HepG2 (cell line): ENCODE results near the gene CYP2C8.

Source experiments
- EP300 ChIP-seq, 3 experiments: sonication (generic) in 1 of 3; formaldehyde crosslinking in 1 of 3; IDR thresholded peaks; 2 replicates each; pipeline versions ENCODE4 v1.5.1 to v1.6.1; 2011 to 2020; ENCODE audit warnings: low read depth in 2 of 3, low read length in 2 of 3, borderline replicate concordance in 1 of 3, improper control_type of control experiment in 1 of 3, mild to moderate bottlenecking in 1 of 3, missing genetic modification reagents in 1 of 3, moderate library complexity in 1 of 3
- GTF2F1 ChIP-seq: fragments of 150-350 bp; IDR thresholded peaks from 2 replicates; pipeline ENCODE4 v1.6.1; 2014; ENCODE audit warnings: low read length
- MTF2 ChIP-seq: sonication (generic); formaldehyde crosslinking; IDR thresholded peaks from 2 replicates; pipeline ENCODE4 v1.5.0; 2020; ENCODE audit warnings: missing genetic modification reagents, borderline replicate concordance
- ZNF274 ChIP-seq: sonication (generic); formaldehyde crosslinking; IDR thresholded peaks from 2 replicates; pipeline ENCODE4 v1.5.1; 2020; ENCODE audit warnings: mild to moderate bottlenecking, missing genetic modification reagents
- TF ChIP-seq, protein P1 (sequence below), 2 experiments: IDR thresholded peaks; 2 replicates each; pipeline ENCODE4 v1.6.1; 2011 to 2012; ENCODE audit warnings: low read length in 2 of 2, borderline replicate concordance in 1 of 2, low read depth in 1 of 2, mild to moderate bottlenecking in 1 of 2, moderate library complexity in 1 of 2
- TF ChIP-seq, protein P2 (sequence below): sonication (generic); formaldehyde crosslinking; IDR thresholded peaks from 2 replicates; pipeline ENCODE4 v1.5.1; 2020; ENCODE audit warnings: mild to moderate bottlenecking, missing genetic modification reagents, moderate library complexity

- no peak for TF ChIP-seq ZNF274 (CRISPR knock-in tag)
- TF ChIP-seq, protein P1, sequence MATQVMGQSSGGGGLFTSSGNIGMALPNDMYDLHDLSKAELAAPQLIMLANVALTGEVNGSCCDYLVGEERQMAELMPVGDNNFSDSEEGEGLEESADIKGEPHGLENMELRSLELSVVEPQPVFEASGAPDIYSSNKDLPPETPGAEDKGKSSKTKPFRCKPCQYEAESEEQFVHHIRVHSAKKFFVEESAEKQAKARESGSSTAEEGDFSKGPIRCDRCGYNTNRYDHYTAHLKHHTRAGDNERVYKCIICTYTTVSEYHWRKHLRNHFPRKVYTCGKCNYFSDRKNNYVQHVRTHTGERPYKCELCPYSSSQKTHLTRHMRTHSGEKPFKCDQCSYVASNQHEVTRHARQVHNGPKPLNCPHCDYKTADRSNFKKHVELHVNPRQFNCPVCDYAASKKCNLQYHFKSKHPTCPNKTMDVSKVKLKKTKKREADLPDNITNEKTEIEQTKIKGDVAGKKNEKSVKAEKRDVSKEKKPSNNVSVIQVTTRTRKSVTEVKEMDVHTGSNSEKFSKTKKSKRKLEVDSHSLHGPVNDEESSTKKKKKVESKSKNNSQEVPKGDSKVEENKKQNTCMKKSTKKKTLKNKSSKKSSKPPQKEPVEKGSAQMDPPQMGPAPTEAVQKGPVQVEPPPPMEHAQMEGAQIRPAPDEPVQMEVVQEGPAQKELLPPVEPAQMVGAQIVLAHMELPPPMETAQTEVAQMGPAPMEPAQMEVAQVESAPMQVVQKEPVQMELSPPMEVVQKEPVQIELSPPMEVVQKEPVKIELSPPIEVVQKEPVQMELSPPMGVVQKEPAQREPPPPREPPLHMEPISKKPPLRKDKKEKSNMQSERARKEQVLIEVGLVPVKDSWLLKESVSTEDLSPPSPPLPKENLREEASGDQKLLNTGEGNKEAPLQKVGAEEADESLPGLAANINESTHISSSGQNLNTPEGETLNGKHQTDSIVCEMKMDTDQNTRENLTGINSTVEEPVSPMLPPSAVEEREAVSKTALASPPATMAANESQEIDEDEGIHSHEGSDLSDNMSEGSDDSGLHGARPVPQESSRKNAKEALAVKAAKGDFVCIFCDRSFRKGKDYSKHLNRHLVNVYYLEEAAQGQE (IDR thresholded peaks at IDR 0.05; ENCODE audit: borderline replicate concordance in 1 of 2, low read depth in 1 of 2, low read length in 2 of 2) = no peak
- TF ChIP-seq GTF2F1 = no peak
- TF ChIP-seq, protein P2, sequence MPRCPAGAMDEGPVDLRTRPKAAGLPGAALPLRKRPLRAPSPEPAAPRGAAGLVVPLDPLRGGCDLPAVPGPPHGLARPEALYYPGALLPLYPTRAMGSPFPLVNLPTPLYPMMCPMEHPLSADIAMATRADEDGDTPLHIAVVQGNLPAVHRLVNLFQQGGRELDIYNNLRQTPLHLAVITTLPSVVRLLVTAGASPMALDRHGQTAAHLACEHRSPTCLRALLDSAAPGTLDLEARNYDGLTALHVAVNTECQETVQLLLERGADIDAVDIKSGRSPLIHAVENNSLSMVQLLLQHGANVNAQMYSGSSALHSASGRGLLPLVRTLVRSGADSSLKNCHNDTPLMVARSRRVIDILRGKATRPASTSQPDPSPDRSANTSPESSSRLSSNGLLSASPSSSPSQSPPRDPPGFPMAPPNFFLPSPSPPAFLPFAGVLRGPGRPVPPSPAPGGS = no peak
- TF ChIP-seq EP300 (IDR thresholded peaks at IDR 0.05; ENCODE audit: low read depth in 2 of 2, low read length in 2 of 2) = no peak
- no peak for TF ChIP-seq EP300 (CRISPR knock-in tag; IDR thresholded peaks at IDR 0.05; ENCODE audit: borderline replicate concordance)
- TF ChIP-seq MTF2 (CRISPR knock-in tag) = no peak
Measured at GRCh38 chr10:95049919-95050318, 19.4 kb downstream of the CYP2C8 start.
